ENCODE data around the gene COMMD9. TPM values are rescaled to one million over a fixed set of nuclear protein-coding genes. Genes with fewer than 3 reads are reported as not detected.

COMMD9 gene
- total and polyA plus RNA-seq, 2 donors (not counting 1 experiment from before 2014, with no cell fraction given): 15.4 to 56.1 TPM

DNA sequence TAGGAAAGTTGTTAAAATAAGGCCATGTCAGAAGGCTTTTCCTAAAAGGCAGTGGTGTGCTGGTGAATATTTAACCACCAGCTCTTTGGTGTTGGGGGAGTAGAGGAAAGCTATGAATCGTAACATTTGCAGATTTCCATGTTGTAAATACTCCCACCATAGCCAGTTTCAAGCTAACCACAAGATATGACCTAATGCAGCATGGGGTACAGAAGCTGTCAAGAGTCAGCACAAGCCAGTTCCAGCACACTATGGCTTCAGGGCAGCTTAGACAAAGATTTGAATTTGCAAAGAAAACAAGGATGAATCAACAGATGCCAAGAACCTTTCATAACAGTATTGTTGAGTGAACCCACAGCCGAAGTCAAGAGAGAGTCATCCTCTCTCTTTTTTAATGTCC is 40.0 kb downstream of the COMMD9 start:
- no peaks in the 10 kb centered on the region for H3K9me3 ChIP-seq (ENCODE audit: control insufficient read depth, insufficient read depth, low read depth, low read length)
- TF ChIP-seq CTCF (conservative IDR thresholded peaks at IDR 0.05 in 1 of 2, IDR thresholded peaks at IDR 0.05 in 1 of 2; ENCODE audit: low read depth in 1 of 2, low read length in 2 of 2) (no peak), EZH2 (IDR thresholded peaks at IDR 0.05; ENCODE audit: low read length, missing control alignments) (no peak)
- no peaks in the 10 kb centered on the region for H3K4me1 ChIP-seq (ENCODE audit: control insufficient read depth, extremely low read depth, insufficient read depth, low read length)
- H3K4me3 ChIP-seq (replicated peaks in 1 of 4; ENCODE audit: control extremely low read depth in 1 of 4, insufficient read depth in 1 of 4, low read depth in 3 of 4, low read length in 4 of 4): no peak overlapping the region
- no peaks in the 10 kb centered on the region for H3K27me3 ChIP-seq (ENCODE audit: control insufficient read depth, insufficient read depth, low read length)
- no peak overlapping the region for H2AFZ ChIP-seq (ENCODE audit: low read length)
- H3K9ac ChIP-seq (ENCODE audit: insufficient read depth, low read length): no peak overlapping the region
- H3K36me3 ChIP-seq (ENCODE audit: control insufficient read depth, insufficient read depth, low read length): no peaks in the 10 kb centered on the region
- peak; percentile 86 to 87 for DNase-seq (ENCODE audit: low read depth in 2 of 2)
- no peaks in the 10 kb centered on the region for H4K20me1 ChIP-seq (ENCODE audit: control insufficient read depth, extremely low read depth, insufficient read depth, low read length)
- no peak overlapping the region for H3K27ac ChIP-seq (ENCODE audit: insufficient read depth, low read length)
- no peaks in the 10 kb centered on the region for H3K79me2 ChIP-seq (ENCODE audit: control insufficient read depth, insufficient read depth, low read length)
- H3K4me2 ChIP-seq (ENCODE audit: extremely low read depth, insufficient read depth, low read length): no peak overlapping the region

DNA sequence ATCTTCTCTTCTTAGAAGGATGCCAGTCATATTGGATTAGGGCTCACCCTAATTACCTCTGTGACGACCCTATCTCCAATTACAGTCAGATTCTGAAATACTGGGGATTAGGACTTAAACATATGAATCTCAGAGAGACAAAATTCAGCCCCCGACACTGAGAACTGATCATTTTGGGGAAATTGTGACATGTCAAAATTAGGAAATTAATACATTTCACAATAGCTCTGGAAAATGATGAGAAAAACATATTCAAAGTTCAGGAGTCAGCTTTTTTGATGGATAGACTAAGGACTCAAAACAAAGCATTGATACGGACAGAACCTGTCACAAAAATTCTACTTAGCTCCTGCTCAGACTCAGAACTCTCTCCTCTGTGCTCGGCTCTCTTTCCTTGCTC is 40.8 kb downstream of the COMMD9 start:
- Histone ChIP-seq H3K36me3 (ENCODE audit: control insufficient read depth, insufficient read depth, low read length) (no peaks in the 10 kb centered on the region), H3K27me3 (ENCODE audit: control insufficient read depth, insufficient read depth, low read length) (no peaks in the 10 kb centered on the region), H3K4me3 (replicated peaks in 1 of 4; ENCODE audit: control extremely low read depth in 1 of 4, insufficient read depth in 1 of 4, low read depth in 3 of 4, low read length in 4 of 4) (no peak overlapping the region), H3K9me3 (ENCODE audit: control insufficient read depth, insufficient read depth, low read depth, low read length) (no peaks in the 10 kb centered on the region), H2AFZ (ENCODE audit: low read length) (no peak overlapping the region), H3K9ac (ENCODE audit: insufficient read depth, low read length) (no peak overlapping the region), H3K4me2 (ENCODE audit: extremely low read depth, insufficient read depth, low read length) (no peak overlapping the region), H3K27ac (ENCODE audit: insufficient read depth, low read length) (no peak overlapping the region), H3K4me1 (ENCODE audit: control insufficient read depth, extremely low read depth, insufficient read depth, low read length) (no peaks in the 10 kb centered on the region), H4K20me1 (ENCODE audit: control insufficient read depth, extremely low read depth, insufficient read depth, low read length) (no peaks in the 10 kb centered on the region), H3K79me2 (ENCODE audit: control insufficient read depth, insufficient read depth, low read length) (no peaks in the 10 kb centered on the region)
- no peak for DNase-seq (ENCODE audit: low read depth in 2 of 2)
- TF ChIP-seq CTCF (conservative IDR thresholded peaks at IDR 0.05 in 1 of 2, IDR thresholded peaks at IDR 0.05 in 1 of 2; ENCODE audit: low read depth in 1 of 2, low read length in 2 of 2) (no peak), EZH2 (IDR thresholded peaks at IDR 0.05; ENCODE audit: low read length, missing control alignments) (no peak)

DNA sequence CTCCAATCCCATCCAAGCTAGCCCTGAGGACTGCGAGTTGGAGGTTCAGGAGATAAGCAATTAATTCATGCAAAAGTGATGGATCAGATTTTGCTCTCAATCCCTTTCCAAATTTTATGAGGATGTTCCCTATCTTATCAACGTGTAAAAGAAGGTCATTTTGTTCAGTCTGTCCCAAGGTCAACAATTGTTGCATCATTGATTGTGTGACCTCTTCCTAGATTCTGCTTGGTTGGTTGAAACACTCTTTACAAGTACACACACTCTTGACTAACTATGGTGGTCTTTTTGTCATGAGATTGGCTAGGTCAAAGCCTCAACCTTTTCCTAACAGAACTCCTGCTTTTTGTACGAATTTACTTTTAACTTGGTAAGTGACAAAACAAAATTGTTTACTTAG is 41.7 kb downstream of the COMMD9 start:
- Histone ChIP-seq H3K9me3 (ENCODE audit: control insufficient read depth, insufficient read depth, low read depth, low read length) (no peaks in the 10 kb centered on the region), H3K27me3 (ENCODE audit: control insufficient read depth, insufficient read depth, low read length) (no peaks in the 10 kb centered on the region), H3K27ac (ENCODE audit: insufficient read depth, low read length) (no peak overlapping the region), H4K20me1 (ENCODE audit: control insufficient read depth, extremely low read depth, insufficient read depth, low read length) (no peaks in the 10 kb centered on the region), H3K9ac (ENCODE audit: insufficient read depth, low read length) (no peak overlapping the region), H3K4me3 (replicated peaks in 1 of 4; ENCODE audit: control extremely low read depth in 1 of 4, insufficient read depth in 1 of 4, low read depth in 3 of 4, low read length in 4 of 4) (no peak overlapping the region), H2AFZ (ENCODE audit: low read length) (no peak overlapping the region), H3K36me3 (ENCODE audit: control insufficient read depth, insufficient read depth, low read length) (no peaks in the 10 kb centered on the region), H3K4me2 (ENCODE audit: extremely low read depth, insufficient read depth, low read length) (no peak overlapping the region), H3K4me1 (ENCODE audit: control insufficient read depth, extremely low read depth, insufficient read depth, low read length) (no peaks in the 10 kb centered on the region), H3K79me2 (ENCODE audit: control insufficient read depth, insufficient read depth, low read length) (no peaks in the 10 kb centered on the region)
- no peak for DNase-seq (ENCODE audit: low read depth in 2 of 2)
- TF ChIP-seq CTCF (conservative IDR thresholded peaks at IDR 0.05 in 1 of 2, IDR thresholded peaks at IDR 0.05 in 1 of 2; ENCODE audit: low read depth in 1 of 2, low read length in 2 of 2): no peak
- no peak for TF ChIP-seq EZH2 (IDR thresholded peaks at IDR 0.05; ENCODE audit: low read length, missing control alignments)
